ENCODE measurements around the gene MROH2B. TPM values are rescaled to one million over a fixed set of nuclear protein-coding genes. Genes with fewer than 3 reads are reported as not detected.

The MROH2B gene
- total RNA-seq, 1 donor from 2014 or later: not detected

DNA sequence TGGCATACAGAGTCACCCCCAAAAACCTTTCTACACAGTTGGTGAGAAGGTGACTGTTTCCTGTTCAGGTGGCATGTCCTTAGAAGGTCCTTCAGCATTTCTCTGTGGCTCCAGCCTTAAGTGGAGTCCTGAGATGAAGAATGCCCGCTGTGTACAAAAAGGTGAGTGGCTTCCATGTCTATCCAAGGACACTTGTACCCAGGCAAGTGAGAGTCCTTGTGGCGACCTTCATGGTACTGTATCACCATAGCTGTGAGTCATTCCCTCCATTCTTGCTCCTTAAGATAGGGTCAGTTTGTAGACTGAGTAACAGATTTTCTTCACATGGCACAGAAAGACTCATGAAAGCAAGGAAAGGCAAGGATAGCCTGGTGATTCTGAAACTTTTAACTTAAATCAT, 98.7 kb downstream of the MROH2B start:
- no peaks in the 10 kb centered on the region for H3K9me3 Mint-ChIP-seq
- no peak overlapping the region for H3K4me3 Mint-ChIP-seq
- H3K27me3 Mint-ChIP-seq (ENCODE audit: low read depth): peaks cover 10% of the 10 kb centered on the region
- no peak for TF ChIP-seq CTCF (IDR thresholded peaks at IDR 0.05; ENCODE audit: unreplicated experiment)
- no peak for DNase-seq (ENCODE audit: low spot score in 2 of 2, unreplicated experiment in 2 of 2)
- H3K36me3 Mint-ChIP-seq: no peaks in the 10 kb centered on the region
- no peaks in the 10 kb centered on the region for H3K4me1 Mint-ChIP-seq
- H3K27ac Mint-ChIP-seq: no peak overlapping the region

DNA sequence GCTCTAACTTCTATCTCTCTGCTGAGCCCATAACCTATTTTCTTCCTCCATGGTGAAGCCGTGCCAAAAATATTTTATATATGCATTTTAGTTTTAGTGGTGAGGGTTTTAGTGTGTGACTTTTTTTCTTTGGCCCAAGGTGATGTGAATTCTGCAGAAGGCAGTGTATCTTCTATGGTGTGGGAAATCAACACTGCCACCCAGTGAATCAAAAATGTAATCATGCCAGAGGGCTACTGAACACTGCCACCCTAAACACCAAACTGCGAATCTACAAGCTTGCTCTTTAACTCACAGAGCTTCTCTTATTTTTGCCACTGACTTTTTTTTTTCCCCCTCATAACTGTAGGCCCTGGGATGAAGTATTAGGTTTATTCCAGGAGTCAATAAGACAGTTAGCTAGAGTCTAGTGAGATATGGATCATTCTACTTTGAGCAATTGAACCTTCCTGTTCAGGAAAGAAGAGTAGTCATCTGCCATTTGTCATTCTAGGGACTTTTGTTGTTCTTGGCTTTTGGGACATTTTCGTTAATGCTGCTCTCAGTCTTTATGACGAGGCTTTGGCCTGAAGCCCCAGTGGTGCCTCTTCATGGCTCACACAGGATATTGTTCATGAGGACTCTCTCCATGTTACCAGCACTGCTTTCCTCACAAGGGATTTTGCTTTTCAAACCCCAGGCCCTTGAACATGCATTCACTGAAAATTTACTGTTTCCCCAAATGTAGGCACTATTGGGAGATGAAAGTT, 108.8 kb downstream of the MROH2B start:
- peaks cover 2% of the 10 kb centered on the region for H3K36me3 Mint-ChIP-seq
- no peaks in the 10 kb centered on the region for H3K4me1 Mint-ChIP-seq
- H3K27me3 Mint-ChIP-seq (ENCODE audit: low read depth): no peaks in the 10 kb centered on the region
- H3K9me3 Mint-ChIP-seq: peaks cover 18% of the 10 kb centered on the region
- TF ChIP-seq CTCF (IDR thresholded peaks at IDR 0.05; ENCODE audit: unreplicated experiment): no peak
- H3K4me3 Mint-ChIP-seq: no peak overlapping the region
- no peak overlapping the region for H3K27ac Mint-ChIP-seq
- no peak for DNase-seq (ENCODE audit: low spot score in 2 of 2, unreplicated experiment in 2 of 2)

DNA sequence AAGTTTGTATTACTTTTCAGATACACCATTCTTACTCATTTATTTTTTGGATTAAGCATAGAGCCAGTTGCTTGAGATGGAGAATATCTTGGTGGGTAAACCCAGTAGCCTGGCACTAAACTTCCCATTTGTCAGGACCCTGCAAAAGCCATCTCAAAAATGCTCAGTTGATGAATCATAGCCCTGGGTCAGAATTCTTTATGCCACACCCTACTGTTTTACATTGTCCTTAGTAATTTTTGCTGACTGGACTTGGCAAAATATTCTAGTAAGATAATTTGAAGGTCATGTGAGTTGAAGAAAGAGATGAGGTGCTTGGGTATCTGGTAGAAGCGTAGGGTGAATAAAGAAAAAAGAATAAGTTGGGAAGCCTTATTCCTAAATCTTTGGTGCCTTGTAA, 111.1 kb downstream of the MROH2B start:
- no peak overlapping the region for H3K27ac Mint-ChIP-seq
- peaks cover 15% of the 10 kb centered on the region for H3K9me3 Mint-ChIP-seq
- TF ChIP-seq CTCF (IDR thresholded peaks at IDR 0.05; ENCODE audit: unreplicated experiment): no peak
- H3K27me3 Mint-ChIP-seq (ENCODE audit: low read depth): no peaks in the 10 kb centered on the region
- no peaks in the 10 kb centered on the region for H3K4me1 Mint-ChIP-seq
- H3K4me3 Mint-ChIP-seq: no peak overlapping the region
- peaks cover 2% of the 10 kb centered on the region for H3K36me3 Mint-ChIP-seq
- DNase-seq (ENCODE audit: low spot score in 2 of 2, unreplicated experiment in 2 of 2): no peak

DNA sequence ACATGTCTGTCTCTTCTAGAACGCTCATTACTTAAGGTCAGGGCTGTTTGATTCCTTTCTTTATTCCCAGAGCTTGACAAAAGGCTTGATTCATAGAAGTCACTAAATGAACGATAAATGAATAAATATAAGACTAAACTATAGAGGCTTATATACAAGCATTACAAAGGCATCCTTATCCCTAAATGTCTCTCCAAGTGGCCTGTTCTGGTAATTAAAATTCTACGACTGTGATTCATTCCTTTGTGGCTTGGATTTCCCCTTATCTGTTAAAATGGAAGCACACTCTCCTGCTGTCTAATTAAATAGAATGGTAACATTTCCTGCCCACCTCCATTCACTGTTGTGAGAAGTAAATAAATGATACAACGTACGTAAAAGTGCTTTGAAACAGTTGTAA, 112.3 kb downstream of the MROH2B start:
- no peaks in the 10 kb centered on the region for H3K27me3 Mint-ChIP-seq (ENCODE audit: low read depth)
- no peak overlapping the region for H3K27ac Mint-ChIP-seq

DNA sequence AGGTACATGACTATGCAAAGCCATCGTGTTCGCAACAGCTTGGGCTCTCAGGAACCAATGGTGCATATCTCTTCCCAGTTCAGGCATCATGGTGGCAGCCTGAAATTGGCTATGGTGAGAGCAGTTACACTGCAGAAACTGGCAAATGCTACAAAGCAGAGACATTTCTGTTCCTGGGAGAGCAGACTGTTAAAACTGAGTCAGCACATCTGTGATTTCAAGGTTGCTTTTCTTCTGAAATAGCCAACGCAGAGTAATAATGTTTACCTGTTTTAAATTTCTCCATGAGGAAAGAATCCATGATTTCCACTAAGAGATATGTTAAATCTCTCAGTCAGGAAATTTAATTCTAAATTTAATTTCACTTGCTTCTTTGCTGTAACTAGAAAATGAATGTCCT, 114.1 kb downstream of the MROH2B start:
- Mint-ChIP-seq H3K36me3 (peaks cover 2% of the 10 kb centered on the region), H3K27me3 (ENCODE audit: low read depth) (no peaks in the 10 kb centered on the region), H3K4me1 (no peaks in the 10 kb centered on the region), H3K27ac (no peak overlapping the region), H3K9me3 (peaks cover 18% of the 10 kb centered on the region), H3K4me3 (no peak overlapping the region)
- DNase-seq (ENCODE audit: low spot score in 2 of 2, unreplicated experiment in 2 of 2): no peak
- no peak for TF ChIP-seq CTCF (IDR thresholded peaks at IDR 0.05; ENCODE audit: unreplicated experiment)

More for the DNA sequence above, 112.3 kb downstream of the MROH2B start:
- Mint-ChIP-seq H3K4me1 (no peaks in the 10 kb centered on the region), H3K9me3 (peaks cover 15% of the 10 kb centered on the region), H3K4me3 (no peak overlapping the region), H3K36me3 (peaks cover 2% of the 10 kb centered on the region)
- no peak for TF ChIP-seq CTCF (IDR thresholded peaks at IDR 0.05; ENCODE audit: unreplicated experiment)
- DNase-seq (ENCODE audit: low spot score in 2 of 2, unreplicated experiment in 2 of 2): no peak

All from mesothelial cell of epicardium (in vitro differentiated cells).